Right lung (tissue), 5 donors: ENCODE results near the gene DOCK4. TPM values are rescaled to one million over a fixed set of nuclear protein-coding genes. Genes with fewer than 3 reads are reported as not detected.
A peak's percentile ranks its signal among the peaks of the same experiment; 100 is the strongest.

Source experiments
- DNase-seq, 2 donors: peaks; one replicate each; pipeline ENCODE4 v3.0.0-alpha.2; 2013
- polyA plus RNA-seq, 5 donors: library from polyadenylated mRNA; unstranded; fragments of 120-200 nt; gene quantifications; one replicate each; pipeline versions ENCODE4 v1.2.1 to v1.2.3, GENCODE V29; 2013; ENCODE audit warnings: inconsistent platforms in 1 of 5, low replicate concordance in 1 of 5; ENCODE audit not compliant: insufficient read length in 5 of 5, insufficient read depth in 1 of 5

Gene DOCK4
- polyA plus RNA-seq, 5 donors: 33.7 to 57.8 (median 51.7) TPM

GRCh38 chr7:111855161-111855841 is 350.9 kb downstream of the DOCK4 start:
- DNase-seq: peak in 1 of 2 donors; percentile 23

GRCh38 chr7:111853201-111853990 is 352.8 kb downstream of the DOCK4 start:
- DNase-seq: no peak

DNA sequence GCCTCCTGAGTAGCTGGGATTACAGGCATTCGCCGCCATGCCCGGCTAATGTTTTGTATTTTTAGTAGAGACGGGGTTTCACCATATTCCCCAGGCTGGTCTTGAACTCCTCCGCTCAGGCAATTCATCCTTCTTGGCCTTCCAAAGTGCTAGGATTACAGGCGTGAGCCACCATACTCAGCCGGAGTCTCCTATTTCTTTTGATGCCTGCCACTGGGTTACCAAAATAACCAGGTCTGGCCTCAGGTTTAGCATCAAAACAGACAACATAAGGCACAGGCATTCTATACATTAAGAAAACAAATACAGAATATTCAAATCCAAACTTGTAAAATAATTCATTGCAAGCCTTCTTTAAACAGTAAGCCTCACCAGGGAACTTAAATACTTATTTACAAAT is 354.1 kb downstream of the DOCK4 start:
- no peak for DNase-seq

DNA sequence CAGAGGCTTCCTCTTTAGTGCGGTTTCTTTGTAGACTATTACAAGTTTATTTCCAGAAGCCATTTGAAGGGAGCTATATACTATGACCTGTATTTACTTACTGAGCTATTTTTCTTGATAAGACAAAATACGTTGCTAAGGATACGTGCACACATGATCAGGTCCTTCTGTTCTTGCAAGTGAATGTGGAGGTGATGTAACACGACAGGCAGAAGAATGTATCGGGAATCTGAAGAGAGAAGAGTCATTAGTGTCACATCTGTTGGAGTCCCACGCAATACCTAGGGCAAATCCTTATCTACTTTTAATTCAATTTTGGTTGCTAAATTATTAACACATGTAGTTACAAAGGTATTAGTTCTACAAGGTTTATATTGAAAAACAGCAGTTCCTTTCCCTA is 359.3 kb downstream of the DOCK4 start:
- DNase-seq: no peak

DNA sequence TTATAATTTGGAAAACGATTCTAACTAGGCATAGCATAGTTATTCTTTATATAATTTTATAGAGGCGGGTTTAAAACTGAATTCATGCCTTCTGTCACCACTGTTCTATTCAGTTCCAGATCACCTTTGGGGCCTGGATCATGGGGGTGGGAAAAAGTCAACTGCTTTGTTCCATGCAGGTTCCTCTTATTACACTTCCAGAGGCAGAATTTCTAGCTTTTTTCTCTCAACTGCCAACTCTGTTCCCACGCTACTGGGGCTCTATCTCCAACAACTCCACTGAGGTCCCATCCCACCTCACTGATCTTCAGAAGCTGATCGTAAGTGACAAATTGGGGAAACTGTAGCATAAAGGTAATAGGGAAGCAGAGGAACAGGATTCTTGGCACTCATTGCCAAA is 360.3 kb downstream of the DOCK4 start:
- no peak for DNase-seq

GRCh38 chr7:111844904-111845671 is 361.1 kb downstream of the DOCK4 start:
- no peak for DNase-seq

DNA sequence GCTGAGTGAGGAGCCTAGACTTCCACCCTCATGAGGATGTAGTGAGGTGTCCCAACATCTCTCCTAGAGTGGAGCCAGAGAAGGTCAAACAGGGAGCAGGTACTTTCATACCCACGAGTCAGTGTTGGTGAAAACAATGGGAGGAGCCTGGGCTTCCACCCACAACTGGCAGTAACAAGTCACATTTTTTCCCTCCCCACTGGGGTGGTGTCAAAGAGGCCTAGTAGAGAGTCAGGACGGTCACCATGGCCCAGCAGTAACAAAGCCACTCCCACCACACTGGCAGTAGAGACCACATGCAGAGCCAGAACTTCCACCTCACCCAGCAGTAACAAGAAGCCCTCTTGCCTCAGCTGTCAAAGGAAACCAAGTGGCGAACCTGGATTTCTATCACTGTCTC is 363.7 kb downstream of the DOCK4 start:
- DNase-seq: no peak

GRCh38 chr7:111841596-111842205 is 364.5 kb downstream of the DOCK4 start:
- no peak for DNase-seq

DNA sequence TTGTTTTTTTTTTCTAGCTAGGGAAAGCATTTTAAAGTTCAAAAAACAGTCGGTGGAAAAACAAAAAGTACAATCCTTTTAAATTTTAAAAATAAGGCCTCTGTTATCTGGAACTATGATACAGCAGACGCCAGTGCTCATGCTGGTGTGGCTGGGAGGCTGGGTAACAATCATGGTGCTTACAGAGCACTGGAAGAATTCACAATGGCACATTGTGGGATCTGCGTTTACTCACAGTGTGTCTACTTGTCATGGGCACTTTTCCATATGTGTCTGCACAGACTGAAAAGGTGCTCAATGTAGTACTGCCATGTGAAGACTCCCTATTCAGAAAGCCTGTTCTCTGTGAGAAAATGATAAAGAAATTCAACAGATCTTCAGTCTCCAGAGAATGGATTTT is 365.7 kb downstream of the DOCK4 start:
- no peak for DNase-seq

DNA sequence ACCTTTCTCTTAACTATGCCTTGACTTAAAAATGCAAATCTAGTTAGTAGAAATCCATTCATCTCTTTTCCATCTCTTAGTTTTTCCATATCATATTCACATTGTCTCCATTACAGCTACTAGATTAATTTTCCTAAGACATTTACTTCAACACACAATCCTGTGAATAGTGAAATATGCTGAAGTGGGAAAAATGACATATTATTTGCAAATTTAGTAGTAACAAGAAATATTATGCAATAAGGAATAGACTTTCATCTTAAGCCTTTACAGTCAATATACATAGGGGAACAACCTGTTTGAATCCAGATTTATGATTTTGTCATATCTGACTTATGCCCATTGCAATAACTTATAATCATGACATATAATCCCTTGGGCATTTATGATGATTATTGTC is 366.9 kb downstream of the DOCK4 start:
- DNase-seq: no peak

GRCh38 chr7:111836592-111836991 is 369.6 kb downstream of the DOCK4 start:
- DNase-seq: no peak

DNA sequence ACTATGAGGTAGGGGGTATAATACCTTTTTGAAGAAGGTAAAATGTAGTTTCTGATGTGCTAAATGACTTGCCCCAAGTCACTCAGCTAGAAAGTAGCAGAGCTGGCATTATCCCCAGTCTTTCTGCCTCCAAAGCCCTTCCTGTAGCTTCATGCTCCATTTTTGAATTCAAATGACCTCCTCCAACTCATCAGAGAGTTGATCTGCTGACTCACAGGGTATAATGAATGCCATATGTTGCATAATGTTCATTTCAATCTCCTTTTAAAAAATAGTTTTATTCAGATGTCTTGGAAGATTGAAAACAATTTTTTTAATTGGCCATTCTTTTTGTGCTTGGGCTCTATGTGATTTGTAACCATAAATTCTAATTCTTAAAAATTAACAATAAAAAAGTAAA is 371.1 kb downstream of the DOCK4 start:
- DNase-seq: no peak

DNA sequence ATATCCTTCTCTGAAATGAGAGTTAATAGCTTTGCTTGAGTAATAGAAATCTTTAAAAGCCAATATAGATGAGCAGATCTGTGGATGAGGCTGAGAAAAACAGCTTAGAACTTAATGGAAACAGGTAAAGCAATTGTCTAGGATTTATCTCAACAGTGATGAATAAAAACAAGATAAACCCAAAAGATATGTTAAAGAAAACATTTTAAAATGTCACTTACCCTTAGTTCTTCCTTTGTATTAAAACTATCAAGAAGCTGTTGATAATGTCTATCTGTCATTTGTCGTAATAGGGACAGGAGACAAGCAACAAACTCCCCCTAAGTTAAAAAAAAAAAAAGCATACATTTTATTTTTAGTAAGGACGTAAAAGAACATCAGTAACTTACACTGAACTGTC is 371.8 kb downstream of the DOCK4 start:
- DNase-seq: no peak

- DNase-seq: no peak
These were observed 372.7 kb downstream of the DOCK4 start for GRCh38 chr7:111833466-111833865.

GRCh38 chr7:111832174-111832573 is 374.0 kb downstream of the DOCK4 start:
- no peak for DNase-seq

GRCh38 chr7:111829221-111829620 is 377.0 kb downstream of the DOCK4 start:
- no peak for DNase-seq

GRCh38 chr7:111827863-111828504 is 378.2 kb downstream of the DOCK4 start:
- DNase-seq: no peak

DNA sequence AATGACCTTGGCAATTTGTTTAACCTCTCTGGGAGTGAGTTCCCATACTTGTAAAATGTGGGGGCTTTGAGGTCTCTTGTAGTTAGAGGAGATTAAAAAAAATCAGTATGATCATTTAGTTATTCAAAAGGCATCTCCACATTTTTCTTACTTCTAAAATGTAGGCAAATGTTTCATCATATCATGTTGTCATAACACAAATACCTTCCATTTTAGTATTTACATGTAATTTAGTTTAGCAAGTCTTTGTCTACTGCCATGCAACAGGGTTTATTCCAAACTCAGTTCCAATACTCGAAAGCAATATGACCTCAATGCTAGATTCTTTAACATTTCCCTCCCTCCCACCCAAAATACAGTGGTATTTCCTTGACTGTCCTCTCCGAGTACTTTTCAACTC is 381.2 kb downstream of the DOCK4 start:
- no peak for DNase-seq

DNA sequence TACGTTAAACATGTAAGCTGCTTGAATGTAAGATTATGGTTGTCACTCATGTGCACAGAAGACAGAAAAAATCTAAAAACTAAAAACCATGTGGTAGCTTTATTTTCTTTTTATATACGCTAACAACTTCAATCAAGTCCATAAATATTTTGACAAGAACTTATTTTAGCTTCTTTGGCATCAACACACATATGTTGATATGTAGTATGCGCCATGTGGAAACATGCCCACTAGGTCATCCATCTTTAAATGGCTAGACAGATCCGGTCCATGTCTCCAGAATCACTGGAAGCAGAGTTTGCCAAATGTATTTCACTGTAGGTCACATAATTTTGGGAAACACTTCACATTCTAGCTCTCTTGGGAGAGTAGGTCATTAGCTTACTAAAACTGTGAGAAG is 382.4 kb downstream of the DOCK4 start:
- DNase-seq: peak; percentile 25 to 53

DNA sequence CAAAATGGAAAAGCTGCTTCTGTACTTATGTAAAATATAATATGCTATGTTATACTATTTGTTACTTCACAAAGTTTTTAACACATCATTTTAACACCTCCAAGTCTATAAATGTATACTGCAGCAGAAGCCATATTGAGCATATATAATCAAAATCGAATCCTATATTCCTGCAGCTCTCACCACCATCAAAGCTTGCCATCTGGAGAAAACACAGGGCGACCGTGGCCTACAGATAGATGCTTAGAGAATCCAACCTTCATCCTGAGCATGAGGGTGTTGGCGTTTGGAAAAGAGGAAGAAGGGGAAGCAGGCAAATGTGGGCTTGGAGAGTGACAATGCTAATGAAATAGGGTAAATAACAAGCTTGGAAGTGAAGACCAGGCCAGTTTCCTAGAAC is 385.2 kb downstream of the DOCK4 start:
- DNase-seq: no peak

DNA sequence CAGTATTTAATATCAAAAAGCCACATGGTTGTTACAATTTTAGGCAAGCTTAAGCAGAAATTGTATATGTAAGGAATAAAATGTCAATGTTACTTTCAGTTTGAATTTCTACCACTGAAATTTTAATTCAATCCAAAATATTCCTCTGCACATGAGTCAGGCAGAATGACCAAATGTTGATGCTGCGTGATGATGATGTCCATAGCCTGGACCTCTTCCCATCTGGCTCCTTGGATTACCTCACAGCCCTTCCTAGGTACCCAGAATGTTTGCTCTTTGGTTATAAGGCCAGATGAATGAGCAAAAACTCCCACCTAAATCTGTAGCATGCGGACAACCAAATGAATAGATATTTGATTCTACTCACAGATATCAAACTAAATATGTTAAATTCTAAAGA is 385.6 kb downstream of the DOCK4 start:
- DNase-seq: no peak

DNA sequence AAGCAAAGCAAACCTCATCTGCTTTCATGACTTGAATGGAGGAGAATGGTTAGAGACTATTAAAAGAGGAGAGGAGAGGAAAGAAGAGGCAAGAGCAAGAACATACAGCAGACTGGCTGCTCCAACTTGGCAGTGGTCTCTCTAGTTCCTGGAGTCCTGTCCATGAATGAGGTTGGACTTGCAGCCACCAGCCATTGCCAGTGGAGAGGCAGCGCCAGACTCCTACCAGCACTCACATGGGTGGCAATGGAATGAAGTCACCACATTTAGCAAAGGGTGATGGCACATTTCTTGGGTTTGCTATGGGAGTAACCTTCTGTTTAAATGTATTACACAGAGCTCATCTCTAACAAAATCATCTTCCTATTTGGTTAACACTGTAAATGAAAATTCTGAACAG is 386.1 kb downstream of the DOCK4 start:
- no peak for DNase-seq
